HFFc6 (cell line): ENCODE measurements around the gene TCHH. TPM values are rescaled to one million over a fixed set of nuclear protein-coding genes. Genes with fewer than 3 reads are reported as not detected.
"Not testable (repeated sequence)": the region's sequence is repeated elsewhere in the genome, so short reads cannot be mapped to it uniquely, and the experiment has no call there.

Experiments
- DNase-seq: peaks from one replicate; pipeline ENCODE4 v3.0.0-alpha.2; 2018
- H3K27ac Mint-ChIP-seq: 2 replicates; pipeline ENCODE4 v1.8.0; 2020; ENCODE audit warnings: mild to moderate bottlenecking, mixed read lengths
- H3K27me3 Mint-ChIP-seq: 2 replicates; pipeline ENCODE4 v1.8.0; 2021; ENCODE audit warnings: mild to moderate bottlenecking, moderate library complexity, mixed read lengths; ENCODE audit not compliant: insufficient read depth
- H3K36me3 Mint-ChIP-seq: 2 replicates; pipeline ENCODE4 v1.8.0; 2021; ENCODE audit warnings: low read depth, mixed read lengths
- H3K4me1 Mint-ChIP-seq: 2 replicates; pipeline ENCODE4 v1.8.0; 2020; ENCODE audit warnings: low read depth, mixed read lengths
- H3K4me3 Mint-ChIP-seq: 2 replicates; pipeline ENCODE4 v1.8.0; 2020; ENCODE audit warnings: mild to moderate bottlenecking, moderate library complexity, mixed read lengths
- H3K9me3 Mint-ChIP-seq: 2 replicates; pipeline ENCODE4 v1.8.0; 2020; ENCODE audit warnings: mild to moderate bottlenecking, mixed read lengths
- total RNA-seq, 6 experiments: library from RNA; stranded (reverse); fragmentation: NEBNext Ultra II Directional; extraction: Animal tissue kit (Norgen Biotek cat#: 25700); gene quantifications; 2 replicates in 1 of 6; 3 replicates in 5 of 6; pipeline ENCODE4 v1.2.3, GENCODE V29; 2021
- TF ChIP-seq, protein P1 (sequence below): fragments of 200-600 bp; sonication (generic); IDR thresholded peaks from 2 replicates; pipeline ENCODE4 v1.5.0; 2021; ENCODE audit warnings: antibody characterized with exemption, mild to moderate bottlenecking

The TCHH gene
- total RNA-seq, 6 experiments from 2014 or later: 0.03 to 0.05 TPM; not detected in 4

DNA sequence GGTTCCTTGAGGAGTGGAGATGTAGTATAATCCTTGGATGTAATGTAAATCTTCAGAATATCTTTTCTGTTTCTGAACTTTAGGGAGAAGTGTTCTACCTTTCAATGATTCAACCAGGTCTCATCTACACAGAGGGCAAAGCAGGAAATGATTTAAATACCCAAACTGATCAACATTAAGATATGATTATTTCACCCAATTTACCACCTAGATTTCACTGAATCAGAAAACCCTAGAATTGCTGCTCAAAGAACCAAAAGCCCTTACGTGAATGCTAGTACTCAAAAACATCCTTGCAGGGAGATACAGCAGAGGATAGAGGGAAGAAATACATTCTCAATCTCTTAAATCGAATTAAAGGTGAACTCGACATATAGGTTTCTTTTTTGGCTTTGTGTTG is 38.8 kb upstream of the TCHH start:
- H3K27me3 Mint-ChIP-seq: peaks cover 19% of the 10 kb centered on the region
- no peaks in the 10 kb centered on the region for H3K9me3 Mint-ChIP-seq
- no peak for DNase-seq
- H3K4me1 Mint-ChIP-seq: no peaks in the 10 kb centered on the region
- no peak overlapping the region for H3K4me3 Mint-ChIP-seq
- no peak overlapping the region for H3K27ac Mint-ChIP-seq
- no peaks in the 10 kb centered on the region for H3K36me3 Mint-ChIP-seq
- TF ChIP-seq, protein P1, sequence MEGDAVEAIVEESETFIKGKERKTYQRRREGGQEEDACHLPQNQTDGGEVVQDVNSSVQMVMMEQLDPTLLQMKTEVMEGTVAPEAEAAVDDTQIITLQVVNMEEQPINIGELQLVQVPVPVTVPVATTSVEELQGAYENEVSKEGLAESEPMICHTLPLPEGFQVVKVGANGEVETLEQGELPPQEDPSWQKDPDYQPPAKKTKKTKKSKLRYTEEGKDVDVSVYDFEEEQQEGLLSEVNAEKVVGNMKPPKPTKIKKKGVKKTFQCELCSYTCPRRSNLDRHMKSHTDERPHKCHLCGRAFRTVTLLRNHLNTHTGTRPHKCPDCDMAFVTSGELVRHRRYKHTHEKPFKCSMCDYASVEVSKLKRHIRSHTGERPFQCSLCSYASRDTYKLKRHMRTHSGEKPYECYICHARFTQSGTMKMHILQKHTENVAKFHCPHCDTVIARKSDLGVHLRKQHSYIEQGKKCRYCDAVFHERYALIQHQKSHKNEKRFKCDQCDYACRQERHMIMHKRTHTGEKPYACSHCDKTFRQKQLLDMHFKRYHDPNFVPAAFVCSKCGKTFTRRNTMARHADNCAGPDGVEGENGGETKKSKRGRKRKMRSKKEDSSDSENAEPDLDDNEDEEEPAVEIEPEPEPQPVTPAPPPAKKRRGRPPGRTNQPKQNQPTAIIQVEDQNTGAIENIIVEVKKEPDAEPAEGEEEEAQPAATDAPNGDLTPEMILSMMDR: no peak

DNA sequence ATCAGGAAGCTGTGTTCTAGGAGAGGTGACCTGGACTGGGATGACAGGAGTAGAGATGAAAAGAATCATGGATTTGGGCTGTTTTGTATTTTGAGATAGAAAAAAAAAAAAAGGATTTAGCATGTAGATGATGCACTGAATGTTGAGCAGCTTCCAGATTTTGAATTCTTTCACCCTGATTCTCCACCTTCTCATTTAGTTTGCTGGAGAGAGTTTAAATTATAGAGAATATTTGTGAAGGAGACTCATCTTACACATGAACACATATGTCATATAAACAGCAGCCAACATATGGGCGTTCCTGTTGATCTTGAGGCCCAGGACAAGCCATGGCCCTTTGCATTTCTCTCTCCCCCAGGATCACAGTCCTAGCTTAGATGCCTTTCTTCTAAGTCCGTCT is 36.4 kb upstream of the TCHH start:
- DNase-seq: no peak
- Mint-ChIP-seq H3K9me3 (peaks cover 13% of the 10 kb centered on the region), H3K27me3 (peaks cover 17% of the 10 kb centered on the region), H3K27ac (no peak overlapping the region), H3K36me3 (peaks cover 4% of the 10 kb centered on the region; the same call in 1 of the 2 replicates), H3K4me1 (no peaks in the 10 kb centered on the region), H3K4me3 (no peak overlapping the region)
- TF ChIP-seq, protein P1: no peak

DNA sequence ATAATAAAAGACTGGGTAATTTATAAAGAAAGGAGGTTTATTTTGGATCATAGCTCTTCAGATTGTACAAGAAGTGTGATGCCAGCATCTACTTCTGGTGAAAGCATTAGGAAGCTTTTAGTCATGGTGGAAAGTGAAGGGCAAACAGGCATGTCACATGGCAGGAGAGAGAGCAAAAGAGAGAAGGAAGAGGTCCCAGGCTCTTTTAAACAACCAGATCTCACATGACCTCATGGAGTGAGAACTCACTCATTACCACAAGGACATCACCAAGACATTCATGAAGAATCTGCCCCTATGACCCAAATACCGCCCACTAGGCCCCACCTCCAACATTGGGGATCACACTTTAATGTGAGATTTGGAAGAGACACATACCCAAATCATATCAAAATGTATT is 33.7 kb upstream of the TCHH start:
- Mint-ChIP-seq H3K27me3 (peaks cover 10% of the 10 kb centered on the region; the same call in 1 of the 2 replicates), H3K4me1 (peaks cover 2% of the 10 kb centered on the region), H3K27ac (no peak overlapping the region), H3K9me3 (peaks cover 21% of the 10 kb centered on the region), H3K36me3 (peaks cover 4% of the 10 kb centered on the region; the same call in 1 of the 2 replicates), H3K4me3 (no peak overlapping the region)
- TF ChIP-seq, protein P1: no peak
- DNase-seq: no peak

DNA sequence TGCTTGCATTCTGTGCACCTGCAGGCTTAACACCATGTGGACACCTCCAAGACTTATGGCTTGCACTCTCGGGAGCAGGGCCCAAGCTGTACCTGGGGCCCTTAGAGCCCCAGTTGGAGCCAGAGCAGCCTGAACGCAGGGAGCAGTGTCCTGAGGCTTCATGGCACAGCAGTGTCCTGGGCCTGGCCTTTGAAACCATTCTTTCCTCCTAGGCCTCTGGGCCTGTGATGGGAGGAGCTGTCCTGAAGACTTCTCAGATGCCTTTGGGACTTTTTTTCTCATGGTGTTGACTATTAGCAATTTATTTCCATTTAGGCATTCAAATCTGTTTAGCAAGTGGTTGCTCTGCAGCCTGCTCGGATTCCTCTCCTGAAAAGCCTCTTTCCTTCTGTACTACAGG is 32.8 kb upstream of the TCHH start:
- peaks cover 21% of the 10 kb centered on the region for H3K9me3 Mint-ChIP-seq
- TF ChIP-seq, protein P1: no peak
- H3K4me3 Mint-ChIP-seq: no peak overlapping the region
- peaks cover 4% of the 10 kb centered on the region; the same call in 1 of the 2 replicates for H3K36me3 Mint-ChIP-seq
- no peak for DNase-seq
- H3K27me3 Mint-ChIP-seq: peaks cover 10% of the 10 kb centered on the region
- no peak overlapping the region for H3K27ac Mint-ChIP-seq
- H3K4me1 Mint-ChIP-seq: peaks cover 11% of the 10 kb centered on the region

DNA sequence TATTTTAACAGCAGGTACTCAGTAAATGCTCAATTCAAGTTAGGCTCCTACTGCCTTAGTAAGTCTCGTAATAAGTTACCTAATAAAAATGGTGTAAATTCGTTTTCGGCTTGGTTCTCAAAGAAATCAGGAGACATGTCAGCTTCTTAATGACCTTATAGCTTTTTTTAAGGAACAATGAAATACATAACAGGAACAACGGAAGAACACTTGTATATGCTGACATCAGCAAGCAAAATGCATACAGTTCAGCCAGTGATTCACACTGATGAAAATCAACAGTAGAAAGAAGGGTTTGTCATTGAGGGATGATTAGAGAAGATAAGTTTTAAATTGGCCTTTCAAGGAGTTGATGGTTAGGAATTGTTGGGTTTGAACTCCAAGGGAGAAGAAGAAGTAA is 30.5 kb upstream of the TCHH start:
- Mint-ChIP-seq H3K9me3 (peaks cover 21% of the 10 kb centered on the region), H3K4me1 (peaks cover 12% of the 10 kb centered on the region), H3K27ac (no peak overlapping the region), H3K4me3 (no peak overlapping the region), H3K36me3 (peaks cover 4% of the 10 kb centered on the region; the same call in 1 of the 2 replicates), H3K27me3 (peaks cover 4% of the 10 kb centered on the region)
- no peak for DNase-seq
- TF ChIP-seq, protein P1: no peak

DNA sequence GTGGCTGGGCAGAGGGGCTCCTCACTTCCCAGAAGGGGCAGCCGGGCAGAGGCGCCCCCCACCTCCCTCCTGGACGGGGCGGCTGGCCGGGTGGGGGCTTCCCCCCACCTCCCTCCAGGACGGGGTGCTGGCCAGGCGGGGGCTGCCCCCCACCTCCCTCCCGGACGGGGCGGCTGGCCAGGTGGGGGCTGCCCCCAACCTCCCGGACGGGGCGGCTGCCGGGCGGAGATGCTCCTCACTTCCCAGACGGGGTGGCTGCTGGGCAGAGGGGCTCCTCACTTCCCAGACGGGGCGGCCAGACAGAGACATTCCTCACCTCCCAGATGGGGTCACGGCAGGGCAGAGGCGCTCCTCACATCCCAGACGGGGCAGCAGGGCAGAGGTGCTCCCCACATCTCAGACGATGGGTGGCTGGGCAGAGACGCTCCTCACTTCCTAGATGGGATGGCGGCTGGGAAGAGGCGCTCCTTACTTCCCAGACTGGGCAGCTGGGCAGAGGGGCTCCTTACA is 29.5 kb upstream of the TCHH start:
- not testable (repeated sequence) for H3K27me3 Mint-ChIP-seq, H3K27ac Mint-ChIP-seq, H3K4me3 Mint-ChIP-seq, DNase-seq, H3K36me3 Mint-ChIP-seq
- Mint-ChIP-seq H3K9me3 (peaks cover 21% of the 10 kb centered on the region), H3K4me1 (peaks cover 12% of the 10 kb centered on the region)
